ENCODE results near the gene LY6G5C. TPM values are rescaled to one million over a fixed set of nuclear protein-coding genes. Genes with fewer than 3 reads are reported as not detected.

Gene LY6G5C
- polyA plus RNA-seq, 3 donors, result 4.8 to 7.3 (median 5.8) TPM

DNA sequence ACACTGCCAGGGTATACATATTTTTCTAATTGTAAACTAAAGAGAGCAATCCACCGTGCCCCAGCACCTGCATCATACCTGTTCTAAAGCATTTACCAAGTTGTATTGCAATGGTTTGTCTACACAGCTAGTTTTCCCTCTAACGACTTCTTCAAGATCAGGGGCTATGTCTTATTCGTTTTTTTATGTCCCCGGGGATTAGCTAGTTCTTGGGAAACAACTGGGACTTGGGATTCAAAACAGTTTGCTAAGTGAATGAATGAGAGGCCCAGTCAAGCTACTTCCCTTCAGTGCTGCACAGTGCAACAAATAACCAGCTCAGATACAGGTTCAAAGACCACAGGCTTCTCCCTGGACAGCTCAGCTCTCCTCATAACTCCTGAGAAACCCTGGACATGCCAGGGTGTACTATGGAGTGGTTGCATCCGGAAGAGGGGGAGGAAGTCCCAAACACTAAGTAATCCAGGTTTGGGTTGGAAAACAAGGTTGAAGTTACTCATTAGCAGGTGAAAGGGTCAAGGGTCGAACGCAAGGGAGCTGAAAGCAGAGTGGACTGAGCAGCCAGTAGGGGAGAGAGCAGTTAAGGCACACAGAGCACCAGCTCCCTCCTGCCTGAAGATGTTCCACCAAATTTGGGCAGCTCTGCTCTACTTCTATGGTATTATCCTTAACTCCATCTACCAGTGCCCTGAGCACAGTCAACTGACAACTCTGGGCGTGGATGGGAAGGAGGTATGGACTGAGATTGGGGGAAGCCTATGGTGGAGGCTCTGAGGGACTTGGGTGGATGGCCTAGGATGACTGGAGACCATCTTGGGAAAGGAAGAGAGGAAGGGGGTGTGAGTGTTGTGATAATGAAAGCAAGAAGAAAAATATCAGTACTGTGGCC is 25.3 kb downstream of the LY6G5C start, which contains the start of gene APOM:
TSS of gene APOM (plus strand) at position 546 of the 889 bp plus-strand sequence. CDS start at position 619, 73 bp downstream.
- H3K9me3 Mint-ChIP-seq, result peaks cover 0 to 2% (median 0%) of the 10 kb centered on the region in 7 donors
- Histone ChIP-seq H3K36me3 (replicated peaks in 1 of 2; ENCODE audit: control insufficient read depth in 1 of 2, insufficient read depth in 2 of 2, low read length in 2 of 2) (peaks cover 10 to 42% of the 10 kb centered on the region in 2 donors), H3K4me1 (ENCODE audit: control insufficient read depth in 1 of 2, insufficient read depth in 2 of 2, low read length in 2 of 2) (peaks cover 41 to 59% of the 10 kb centered on the region in 2 donors), H3K9me3 (replicated peaks in 1 of 2; ENCODE audit: control insufficient read depth in 1 of 2, insufficient read depth in 1 of 2, low read length in 2 of 2) (no peaks in the 10 kb centered on the region), H3K79me2 (ENCODE audit: insufficient read depth, low read length) (peaks cover 88% of the 10 kb centered on the region), H3K4me2 (replicated peaks; ENCODE audit: extremely low read depth, low read length, poor library complexity, severe bottlenecking) (no peak within 1 kb of the TSS), H3K9ac (ENCODE audit: insufficient read depth, low read length, poor library complexity, severe bottlenecking) (no peak within 1 kb of the TSS), H2AFZ (ENCODE audit: insufficient read depth, low read depth, low read length, poor library complexity, severe bottlenecking) (no peak within 1 kb of the TSS), H3K27ac (ENCODE audit: low read depth in 1 of 2, low read length in 2 of 2) (no peak within 1 kb of the TSS), H3K4me3 (replicated peaks in 1 of 3; ENCODE audit: low read depth in 2 of 3, low read length in 3 of 3) (no peak within 1 kb of the TSS), H3K27me3 (ENCODE audit: control insufficient read depth in 2 of 2, insufficient read depth in 2 of 2, low read length in 2 of 2) (no peaks in the 10 kb centered on the region), H4K20me1 (ENCODE audit: insufficient read depth, low read length) (peaks cover 35% of the 10 kb centered on the region)
- H3K27me3 Mint-ChIP-seq (ENCODE audit: low read depth in 3 of 3), result peaks cover 0 to 10% (median 5%) of the 10 kb centered on the region in 3 donors
- no peak within 1 kb of the TSS for H3K4me3 Mint-ChIP-seq
- intact Hi-C loops (cut with micrococcal nuclease), result no loop called here
- WGBS (ENCODE audit: insufficient coverage), result 100% methylated on average over 3 of the region's 8 CpGs
- H3K27ac Mint-ChIP-seq, result peak within 1 kb of the TSS in 5 of 7 donors; percentile 15 to 83 (median 46)
- H3K36me3 Mint-ChIP-seq, result peaks cover 30 to 46% of the 10 kb centered on the region in 2 donors
- peaks cover 59% of the 10 kb centered on the region for H3K4me1 Mint-ChIP-seq
- no peak for TF ChIP-seq CTCF (IDR thresholded peaks at IDR 0.05)
- no peak for DNase-seq

DNA sequence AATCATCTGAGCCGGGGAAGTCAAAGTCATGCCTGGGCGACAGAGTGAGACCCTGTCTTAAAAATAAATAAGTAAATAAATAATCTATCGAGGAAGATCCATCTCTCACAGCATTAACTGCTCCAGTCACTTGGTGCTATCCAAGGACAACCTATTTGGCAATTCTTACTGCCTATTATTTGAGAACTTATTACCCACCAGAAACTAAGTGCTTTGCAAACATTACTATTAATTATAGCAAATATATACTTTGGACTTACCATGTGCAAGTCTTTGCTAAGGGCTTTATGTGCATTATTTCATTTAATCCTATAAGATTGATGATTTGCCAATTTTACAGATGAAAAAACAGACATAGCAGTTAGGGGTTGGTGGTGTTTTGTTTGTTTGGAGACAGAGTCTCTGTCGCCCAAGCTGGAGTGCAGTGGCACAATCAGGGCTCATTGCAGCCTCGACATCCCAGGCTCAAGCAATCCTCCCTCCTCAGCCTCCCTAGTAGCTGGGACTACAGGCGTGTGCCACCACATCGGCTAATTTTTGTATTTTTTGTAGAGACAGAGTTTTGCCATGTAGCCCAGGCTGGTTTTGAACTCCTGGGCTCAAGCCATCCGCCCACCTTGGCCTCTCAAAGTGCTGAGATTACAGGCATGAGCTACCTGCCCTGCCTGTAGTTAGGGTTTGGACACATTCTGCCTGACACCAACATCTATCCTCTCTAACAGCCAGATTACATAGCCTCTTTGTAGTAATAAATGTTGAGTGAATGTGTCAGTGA is 26.1 kb downstream of the LY6G5C start:
- H3K79me2 ChIP-seq (ENCODE audit: insufficient read depth, low read length), result peaks cover 88% of the 10 kb centered on the region
- peaks cover 36 to 54% of the 10 kb centered on the region in 2 donors for H3K36me3 Mint-ChIP-seq
- H3K4me2 ChIP-seq (replicated peaks; ENCODE audit: extremely low read depth, low read length, poor library complexity, severe bottlenecking), result no peak overlapping the region
- no peak overlapping the region for H2AFZ ChIP-seq (ENCODE audit: insufficient read depth, low read depth, low read length, poor library complexity, severe bottlenecking)
- H3K4me1 ChIP-seq (ENCODE audit: control insufficient read depth in 1 of 2, insufficient read depth in 2 of 2, low read length in 2 of 2), result peaks cover 35 to 56% of the 10 kb centered on the region in 2 donors
- peaks cover 0 to 2% (median 0%) of the 10 kb centered on the region in 7 donors for H3K9me3 Mint-ChIP-seq
- H3K27ac ChIP-seq (ENCODE audit: low read depth in 1 of 2, low read length in 2 of 2), result no peak overlapping the region
- TF ChIP-seq CTCF (IDR thresholded peaks at IDR 0.05), result no peak
- peaks cover 55% of the 10 kb centered on the region for H3K4me1 Mint-ChIP-seq
- no peaks in the 10 kb centered on the region for H3K9me3 ChIP-seq (replicated peaks in 1 of 2; ENCODE audit: control insufficient read depth in 1 of 2, insufficient read depth in 1 of 2, low read length in 2 of 2)
- H3K27me3 ChIP-seq (ENCODE audit: control insufficient read depth in 2 of 2, insufficient read depth in 2 of 2, low read length in 2 of 2), result no peaks in the 10 kb centered on the region
- peaks cover 34% of the 10 kb centered on the region for H4K20me1 ChIP-seq (ENCODE audit: insufficient read depth, low read length)
- intact Hi-C loops (cut with micrococcal nuclease), result no loop called here
- peaks cover 0 to 10% (median 5%) of the 10 kb centered on the region in 3 donors for H3K27me3 Mint-ChIP-seq (ENCODE audit: low read depth in 3 of 3)
- no peak overlapping the region for H3K4me3 ChIP-seq (replicated peaks in 1 of 3; ENCODE audit: low read depth in 2 of 3, low read length in 3 of 3)
- peak overlapping the region in 2 of 7 donors; percentile 45 to 52 for H3K27ac Mint-ChIP-seq
- WGBS (ENCODE audit: insufficient coverage), result 100% methylated on average over 1 of the region's 8 CpGs
- no peak overlapping the region for H3K4me3 Mint-ChIP-seq
- no peak overlapping the region for H3K9ac ChIP-seq (ENCODE audit: insufficient read depth, low read length, poor library complexity, severe bottlenecking)
- no peak for DNase-seq
- peaks cover 13 to 50% of the 10 kb centered on the region in 2 donors for H3K36me3 ChIP-seq (replicated peaks in 1 of 2; ENCODE audit: control insufficient read depth in 1 of 2, insufficient read depth in 2 of 2, low read length in 2 of 2)

Data from CD14-positive monocyte (primary cell).